CD14-positive monocyte (primary cell): Measurements from ENCODE around the gene GBA3. TPM values are rescaled to one million over a fixed set of nuclear protein-coding genes. Genes with fewer than 3 reads are reported as not detected.

Experiments
- DNase-seq, 3 donors: peaks; one replicate each; pipeline ENCODE4 v3.0.0-alpha.2; 2011 to 2022
- H2AFZ ChIP-seq: 2 replicates; pipeline ENCODE4 v1.6.0; 2012; ENCODE audit warnings: mild to moderate bottlenecking, low read depth, low read length, inconsistent platforms; ENCODE audit not compliant: insufficient read depth, poor library complexity, severe bottlenecking
- H3K27ac ChIP-seq, 2 donors: 1 replicate in 1 of 2; 2 replicates in 1 of 2; pipeline ENCODE4 v1.5.1; 2012 to 2013; ENCODE audit warnings: low read length in 2 of 2, control low read depth in 1 of 2, inconsistent platforms in 1 of 2, low read depth in 1 of 2, mild to moderate bottlenecking in 1 of 2
- H3K27me3 ChIP-seq, 2 donors: one replicate each; pipeline versions ENCODE4 v1.6.0 to v1.6.1; 2011 to 2013; ENCODE audit warnings: low read length in 2 of 2; ENCODE audit not compliant: control insufficient read depth in 2 of 2, insufficient read depth in 2 of 2
- H3K36me3 ChIP-seq, 2 donors: replicated peaks in 1 of 2; 1 replicate in 1 of 2; 2 replicates in 1 of 2; pipeline versions ENCODE4 v1.5.1 to v1.6.1; 2012 to 2013; ENCODE audit warnings: low read length in 2 of 2, control low read depth in 1 of 2, inconsistent platforms in 1 of 2, mild to moderate bottlenecking in 1 of 2; ENCODE audit not compliant: insufficient read depth in 2 of 2, control insufficient read depth in 1 of 2
- H3K4me1 ChIP-seq, 2 donors: 1 replicate in 1 of 2; 2 replicates in 1 of 2; pipeline versions ENCODE4 v1.5.1 to v1.6.1; 2012 to 2013; ENCODE audit warnings: low read length in 2 of 2, control low read depth in 1 of 2, inconsistent platforms in 1 of 2, mild to moderate bottlenecking in 1 of 2, moderate library complexity in 1 of 2; ENCODE audit not compliant: insufficient read depth in 2 of 2, control insufficient read depth in 1 of 2
- H3K4me2 ChIP-seq: replicated peaks from 2 replicates; pipeline ENCODE3; 2012; ENCODE audit warnings: low read length, moderate library complexity, mild to moderate bottlenecking; ENCODE audit not compliant: poor library complexity, severe bottlenecking; ENCODE audit errors: extremely low read depth
- H3K4me3 ChIP-seq, 3 experiments: fragments of 200-600 bp in 1 of 3; sonication (generic) in 1 of 3; replicated peaks in 1 of 3; 1 replicate in 2 of 3; 2 replicates in 1 of 3; pipeline ENCODE4 v1.5.1; 2011 to 2013; ENCODE audit warnings: low read length in 3 of 3, mild to moderate bottlenecking in 3 of 3, control low read depth in 2 of 3, low read depth in 2 of 3, inconsistent platforms in 1 of 3, moderate library complexity in 1 of 3
- H3K79me2 ChIP-seq: 2 replicates; pipeline ENCODE4 v1.6.0; 2012; ENCODE audit warnings: mild to moderate bottlenecking, control low read depth, inconsistent platforms, low read length, moderate library complexity; ENCODE audit not compliant: insufficient read depth
- H3K9ac ChIP-seq: 2 replicates; pipeline ENCODE4 v1.6.0; 2017; ENCODE audit warnings: low read length, mild to moderate bottlenecking; ENCODE audit not compliant: insufficient read depth, poor library complexity, severe bottlenecking
- H3K9me3 ChIP-seq, 2 donors: replicated peaks in 1 of 2; 1 replicate in 1 of 2; 2 replicates in 1 of 2; pipeline versions ENCODE4 v1.5.1 to v1.6.1; 2012 to 2013; ENCODE audit warnings: low read length in 2 of 2, control low read depth in 1 of 2; ENCODE audit not compliant: control insufficient read depth in 1 of 2, insufficient read depth in 1 of 2
- H4K20me1 ChIP-seq: 2 replicates; pipeline ENCODE4 v1.6.0; 2012; ENCODE audit warnings: mild to moderate bottlenecking, low read length, control low read depth, moderate library complexity; ENCODE audit not compliant: insufficient read depth
- H3K27ac Mint-ChIP-seq, 7 donors: one replicate each; pipeline ENCODE4 v1.8.0; 2020; ENCODE audit warnings: mild to moderate bottlenecking in 7 of 7, mixed read lengths in 7 of 7, moderate library complexity in 6 of 7, inconsistent platforms in 2 of 7
- H3K27me3 Mint-ChIP-seq, 3 donors: one replicate each; pipeline ENCODE4 v1.8.0; 2021 to 2022; ENCODE audit warnings: low read depth in 3 of 3, mild to moderate bottlenecking in 3 of 3, mixed read lengths in 3 of 3, moderate library complexity in 3 of 3, inconsistent platforms in 1 of 3
- H3K36me3 Mint-ChIP-seq, 2 donors: one replicate each; pipeline ENCODE4 v1.8.0; 2020; ENCODE audit warnings: mixed read lengths in 2 of 2, inconsistent platforms in 1 of 2, mild to moderate bottlenecking in 1 of 2
- H3K4me1 Mint-ChIP-seq: one replicate; pipeline ENCODE4 v1.8.0; 2020; ENCODE audit warnings: mild to moderate bottlenecking, mixed read lengths
- H3K4me3 Mint-ChIP-seq, 2 donors: one replicate each; pipeline ENCODE4 v1.8.0; 2020; ENCODE audit warnings: mild to moderate bottlenecking in 2 of 2, mixed read lengths in 2 of 2, moderate library complexity in 1 of 2
- H3K9me3 Mint-ChIP-seq, 7 donors: one replicate each; pipeline ENCODE4 v1.8.0; 2020 to 2022; ENCODE audit warnings: mixed read lengths in 7 of 7, mild to moderate bottlenecking in 6 of 7, moderate library complexity in 6 of 7, inconsistent platforms in 2 of 7
- CTCF ChIP-seq: fragments of 200-600 bp; IDR thresholded peaks from one replicate; pipeline ENCODE4 v1.8.0; 2022; ENCODE audit warnings: antibody characterized with exemption, mild to moderate bottlenecking
- WGBS: methylation state at CpG from one replicate; pipeline ENCODE4 v1.1.5; 2013; ENCODE audit warnings: missing lambda C conversion rate; ENCODE audit not compliant: insufficient coverage; 5-methylcytosine and 5-hydroxymethylcytosine counted together
- intact Hi-C, 2 donors: fragments of 100-400 bp; cut with micrococcal nuclease; formaldehyde crosslinking; loops; one replicate each; pipeline versions ENCODE4 v1.15.0 to v1.15.1; 2023
- polyA plus RNA-seq, 3 donors: library from polyadenylated mRNA; depleted of rRNA in 1 of 3; unstranded in 2 of 3; stranded (reverse) in 1 of 3; fragments of 300-500 nt in 2 of 3; fragments of >200 nt in 1 of 3; fragmentation: Illumina TruSeq in 2 of 3; gene quantifications; 1 replicate in 2 of 3; 2 replicates in 1 of 3; pipeline ENCODE4 v1.2.3, GENCODE V29; 2012 to 2021

GBA3 gene
- polyA plus RNA-seq, 3 donors, result not detected

DNA sequence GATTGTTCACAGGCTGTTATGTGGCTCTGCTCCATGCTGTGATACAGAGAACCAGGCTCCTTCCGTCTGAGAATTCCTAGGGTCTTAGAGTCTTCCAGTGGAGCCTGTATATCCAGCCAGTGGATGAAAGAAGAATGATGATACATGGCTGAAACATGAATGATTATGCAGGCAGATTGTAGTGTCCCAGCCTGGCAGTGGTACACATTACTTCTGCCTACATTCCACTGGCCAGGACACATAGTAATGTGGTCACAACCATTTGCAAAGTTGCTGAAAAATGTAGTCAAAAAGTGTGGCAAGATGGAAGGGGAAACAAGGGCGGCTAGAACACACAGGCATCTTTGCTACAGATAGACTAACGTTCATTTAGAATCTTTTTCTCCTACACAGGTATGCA lies 4.5 kb upstream of the GBA3 start:
- Histone ChIP-seq H3K4me1 (no peaks in the 10 kb centered on the region), H2AFZ (no peak overlapping the region), H3K9ac (no peak overlapping the region), H3K9me3 (no peaks in the 10 kb centered on the region), H3K79me2 (no peaks in the 10 kb centered on the region), H3K4me2 (no peak overlapping the region), H3K27ac (no peak overlapping the region), H3K4me3 (no peak overlapping the region), H4K20me1 (no peaks in the 10 kb centered on the region), H3K27me3 (no peaks in the 10 kb centered on the region), H3K36me3 (no peaks in the 10 kb centered on the region)
- Mint-ChIP-seq H3K4me1 (peaks cover 9% of the 10 kb centered on the region), H3K27me3 (no peaks in the 10 kb centered on the region), H3K27ac (no peak overlapping the region), H3K4me3 (no peak overlapping the region), H3K9me3 (no peaks in the 10 kb centered on the region), H3K36me3 (no peaks in the 10 kb centered on the region)
- no peak for TF ChIP-seq CTCF
- DNase-seq, result no peak
- intact Hi-C loops, result no loop called here
- WGBS, result no CpG with 5 or more reads among the region's 3 CpGs

DNA sequence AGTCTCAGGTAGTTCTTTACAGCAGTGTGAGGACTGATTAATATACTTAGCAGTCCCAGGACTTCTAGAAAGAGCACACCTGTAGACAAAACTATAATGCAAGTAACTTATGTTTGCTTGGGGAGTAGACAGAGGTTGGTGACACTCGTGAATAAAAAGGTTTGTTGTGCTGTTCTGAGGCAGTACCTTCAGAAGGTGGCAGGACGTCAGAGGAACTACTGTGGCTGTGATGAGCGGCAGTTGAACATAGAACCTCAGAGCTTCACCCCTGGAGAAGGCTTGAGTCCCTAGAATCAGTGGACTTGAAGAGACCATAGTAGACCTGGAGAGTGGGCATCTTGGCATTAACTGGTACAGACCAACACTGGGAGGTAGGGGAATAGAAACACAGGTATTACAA lies 3.3 kb upstream of the GBA3 start:
- H3K4me2 ChIP-seq, result no peak overlapping the region
- H2AFZ ChIP-seq, result peak overlapping the region; percentile 11
- no peaks in the 10 kb centered on the region for H4K20me1 ChIP-seq
- H3K36me3 Mint-ChIP-seq, result no peaks in the 10 kb centered on the region
- no peaks in the 10 kb centered on the region for H3K4me1 ChIP-seq
- H3K27me3 Mint-ChIP-seq, result no peaks in the 10 kb centered on the region
- no peaks in the 10 kb centered on the region for H3K27me3 ChIP-seq
- H3K36me3 ChIP-seq, result no peaks in the 10 kb centered on the region
- H3K9me3 Mint-ChIP-seq, result no peaks in the 10 kb centered on the region
- H3K79me2 ChIP-seq, result no peaks in the 10 kb centered on the region
- intact Hi-C loops, result no loop called here
- no peak overlapping the region for H3K4me3 Mint-ChIP-seq
- H3K27ac Mint-ChIP-seq, result no peak overlapping the region
- WGBS, result 89% methylated on average over 3 of the region's 3 CpGs
- no peak for TF ChIP-seq CTCF
- no peak overlapping the region for H3K27ac ChIP-seq
- no peak overlapping the region for H3K9ac ChIP-seq
- no peak overlapping the region for H3K4me3 ChIP-seq
- H3K4me1 Mint-ChIP-seq, result peaks cover 9% of the 10 kb centered on the region
- no peaks in the 10 kb centered on the region for H3K9me3 ChIP-seq
- DNase-seq, result no peak
